HL-60 (cell line): ENCODE measurements around the gene SETBP1.

ENCODE experiments used
- CTCF ChIP-seq: IDR thresholded peaks from one replicate; pipeline ENCODE4 v1.5.1; 2011; ENCODE audit warnings: low read length, control low read depth, inconsistent platforms; ENCODE audit not compliant: insufficient read depth
- GABPA ChIP-seq: IDR thresholded peaks from 2 replicates; pipeline ENCODE4 v1.6.1; 2012; ENCODE audit warnings: low read depth
- POLR2AphosphoS5 ChIP-seq: IDR thresholded peaks from 2 replicates; pipeline ENCODE4 v1.6.1; 2012; ENCODE audit warnings: low read depth
- SPI1 ChIP-seq: IDR thresholded peaks from 2 replicates; pipeline ENCODE4 v1.6.1; 2012; ENCODE audit warnings: low read depth, mild to moderate bottlenecking, borderline replicate concordance

GRCh38 chr18:44713435-44713834 lies 32.7 kb downstream of the SETBP1 start:
- TF ChIP-seq POLR2AphosphoS5 = no peak
- TF ChIP-seq CTCF = no peak
- no peak for TF ChIP-seq GABPA
- no peak for TF ChIP-seq SPI1
